Cardiac muscle cell (in vitro differentiated cells and primary cell): ENCODE measurements around the gene CCDC50. TPM values are rescaled to one million over a fixed set of nuclear protein-coding genes. Genes with fewer than 3 reads are reported as not detected.
A peak's percentile ranks its signal among the peaks of the same experiment; 100 is the strongest.

Experiments used
- DNase-seq, 2 donors: peaks; one replicate each; pipeline versions ENCODE4 v3.0.0 to v3.0.0-alpha.2; 2010 to 2017; ENCODE audit warnings: low read depth in 1 of 2, low spot score in 1 of 2
- H3K27ac ChIP-seq: fragments of 200-600 bp; sonication (generic); 2 replicates; pipeline ENCODE4 v1.5.1; 2016
- H3K27me3 ChIP-seq: fragments of 200-600 bp; sonication (generic); 2 replicates; pipeline ENCODE4 v1.6.0; 2016; ENCODE audit warnings: control low read depth
- H3K36me3 ChIP-seq: fragments of 200-600 bp; sonication (generic); 2 replicates; pipeline ENCODE4 v1.5.1; 2016; ENCODE audit warnings: control low read depth
- H3K4me1 ChIP-seq: fragments of 200-600 bp; sonication (generic); 2 replicates; pipeline ENCODE4 v1.8.1; 2017; ENCODE audit warnings: low read depth, mild to moderate bottlenecking, mixed run types
- H3K4me3 ChIP-seq: fragments of 200-600 bp; sonication (generic); 2 replicates; pipeline ENCODE4 v1.5.1; 2016; ENCODE audit warnings: mild to moderate bottlenecking
- H3K9me3 ChIP-seq: fragments of 200-600 bp; sonication (generic); 2 replicates; pipeline ENCODE4 v1.5.1; 2017; ENCODE audit warnings: low read depth, mild to moderate bottlenecking, control low read depth
- CTCF ChIP-seq: IDR thresholded peaks from 2 replicates; pipeline ENCODE4 v1.5.1; 2012; ENCODE audit warnings: low read depth, mild to moderate bottlenecking, low read length
- polyA plus RNA-seq: library from polyadenylated mRNA; unstranded; fragments of >200 nt; fragmentation: Nextera tagmentation; extraction: Ambion mirVana; gene quantifications from 2 replicates; pipeline ENCODE4 v1.2.1, GENCODE V29; 2016
- total RNA-seq: library from RNA; depleted of rRNA; stranded (reverse); fragments of >200 nt; gene quantifications from 2 replicates; pipeline ENCODE4 v1.2.3, GENCODE V29; 2016

Gene CCDC50, protein sequence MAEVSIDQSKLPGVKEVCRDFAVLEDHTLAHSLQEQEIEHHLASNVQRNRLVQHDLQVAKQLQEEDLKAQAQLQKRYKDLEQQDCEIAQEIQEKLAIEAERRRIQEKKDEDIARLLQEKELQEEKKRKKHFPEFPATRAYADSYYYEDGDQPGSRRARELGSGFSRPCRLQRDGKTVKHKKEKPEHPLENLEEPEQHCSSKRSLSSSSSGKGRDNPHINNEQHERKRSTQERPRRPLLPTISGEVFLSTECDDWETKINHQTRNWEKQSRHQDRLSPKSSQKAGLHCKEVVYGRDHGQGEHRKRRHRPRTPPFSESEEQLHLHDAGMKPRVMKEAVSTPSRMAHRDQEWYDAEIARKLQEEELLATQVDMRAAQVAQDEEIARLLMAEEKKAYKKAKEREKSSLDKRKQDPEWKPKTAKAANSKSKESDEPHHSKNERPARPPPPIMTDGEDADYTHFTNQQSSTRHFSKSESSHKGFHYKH
- total RNA-seq (68.6 and 82.3 TPM in 2 replicates), polyA plus RNA-seq (25.3 and 34.1 TPM in 2 replicates)

GRCh38 chr3:191328962-191329653, at the start of gene CCDC50:
Gene CCDC50, plus strand, starts transcription at chr3:191329394. Its CDS starts 281 bp downstream, at chr3:191329675.
- no peaks in the 10 kb centered on the region for H3K36me3 ChIP-seq
- H3K27ac ChIP-seq = peak within 1 kb of the TSS; percentile 94
- DNase-seq = peak; percentile 81 to 85
- H3K4me3 ChIP-seq = peak within 1 kb of the TSS; percentile 89
- no peaks in the 10 kb centered on the region for H3K27me3 ChIP-seq
- peaks cover 18% of the 10 kb centered on the region for H3K4me1 ChIP-seq
- no peaks in the 10 kb centered on the region for H3K9me3 ChIP-seq
- TF ChIP-seq CTCF = no peak

DNA sequence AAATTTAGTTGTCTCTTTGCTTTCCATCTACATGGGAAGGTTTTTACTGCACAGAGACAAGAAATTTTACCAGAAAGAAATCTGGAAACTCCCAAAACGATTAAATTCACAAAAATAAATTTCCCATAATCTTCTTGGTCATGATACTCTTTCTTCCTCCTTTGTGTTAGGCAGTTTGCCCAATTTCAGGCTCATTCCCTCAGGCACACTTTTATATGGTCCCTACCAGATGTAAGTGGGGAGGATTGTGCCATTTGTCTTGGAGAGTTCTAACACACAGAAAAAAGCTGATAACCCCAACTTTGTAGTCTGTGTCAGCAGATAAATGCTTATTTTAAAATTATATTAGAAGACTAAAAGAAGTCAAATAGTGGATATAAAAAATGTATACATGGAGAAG, 49.1 kb upstream of the CCDC50 start:
- H3K4me1 ChIP-seq = no peaks in the 10 kb centered on the region
- H3K36me3 ChIP-seq = no peaks in the 10 kb centered on the region
- DNase-seq = no peak
- TF ChIP-seq CTCF = no peak
- no peak overlapping the region for H3K4me3 ChIP-seq
- no peaks in the 10 kb centered on the region for H3K9me3 ChIP-seq
- no peaks in the 10 kb centered on the region for H3K27me3 ChIP-seq
- no peak overlapping the region for H3K27ac ChIP-seq

- TF ChIP-seq CTCF = no peak
- Histone ChIP-seq H3K27me3 (no peaks in the 10 kb centered on the region), H3K4me3 (no peak overlapping the region), H3K4me1 (no peaks in the 10 kb centered on the region), H3K27ac (no peak overlapping the region), H3K36me3 (no peaks in the 10 kb centered on the region), H3K9me3 (no peaks in the 10 kb centered on the region)
- DNase-seq = no peak
These were observed 48.3 kb upstream of the CCDC50 start for GRCh38 chr3:191280882-191281281.

GRCh38 chr3:191282251-191283185, 46.7 kb upstream of the CCDC50 start:
- Histone ChIP-seq H3K9me3 (no peaks in the 10 kb centered on the region), H3K27me3 (no peaks in the 10 kb centered on the region), H3K4me1 (no peaks in the 10 kb centered on the region), H3K4me3 (no peak overlapping the region), H3K27ac (no peak overlapping the region), H3K36me3 (no peaks in the 10 kb centered on the region)
- no peak for TF ChIP-seq CTCF
- DNase-seq = no peak

GRCh38 chr3:191283400-191283799, 45.8 kb upstream of the CCDC50 start:
- no peak for TF ChIP-seq CTCF
- Histone ChIP-seq H3K27ac (no peak overlapping the region), H3K27me3 (no peaks in the 10 kb centered on the region), H3K9me3 (no peaks in the 10 kb centered on the region), H3K4me1 (no peaks in the 10 kb centered on the region), H3K36me3 (no peaks in the 10 kb centered on the region), H3K4me3 (no peak overlapping the region)
- DNase-seq = no peak
